BJ (cell line): ENCODE data around the gene EGLN1. TPM values are rescaled to one million over a fixed set of nuclear protein-coding genes. Genes with fewer than 3 reads are reported as not detected.
"Not testable (repeated sequence)": the region's sequence is repeated elsewhere in the genome, so short reads cannot be mapped to it uniquely, and the experiment has no call there.

Source experiments
- CTCF ChIA-PET: fragments of 350-600 bp; formaldehyde crosslinking; extraction: SDS; loops from one replicate; lab custom pipeline; 2021; ENCODE audit warnings: antibody characterized with exemption, inconsistent platforms; lab: Yijun Ruan, JAX
- POLR2A ChIA-PET: fragments of 300-600 bp; sonication (Branson Sonifier 250); formaldehyde crosslinking; extraction: SDS; loops from one replicate; lab custom pipeline; 2021; ENCODE audit warnings: antibody characterized with exemption; lab: Charles Lee
- DNase-seq: peaks from one replicate; pipeline ENCODE4 v3.0.0-alpha.2; 2011; ENCODE audit warnings: low read depth
- H3K27me3 ChIP-seq: 2 replicates; pipeline ENCODE4 v1.6.0; 2011; ENCODE audit warnings: low read length; ENCODE audit not compliant: control insufficient read depth, insufficient read depth
- H3K36me3 ChIP-seq: 2 replicates; pipeline ENCODE4 v1.5.1; 2011; ENCODE audit warnings: low read length; ENCODE audit not compliant: control insufficient read depth, insufficient read depth
- H3K4me3 ChIP-seq: 2 replicates; pipeline ENCODE4 v1.5.1; 2011; ENCODE audit warnings: low read depth, mild to moderate bottlenecking, control low read depth, low read length
- polyA plus RNA-seq: library from polyadenylated mRNA; depleted of rRNA; stranded (reverse); fragments of >200 nt; gene quantifications from 2 replicates; pipeline ENCODE4 v1.2.3, GENCODE V29; 2011
- TF ChIP-seq, protein P1 (sequence below): IDR thresholded peaks from 2 replicates; pipeline ENCODE4 v1.5.1; 2011; ENCODE audit warnings: low read depth, mild to moderate bottlenecking, control low read depth, inconsistent platforms, low read length, moderate library complexity; ENCODE audit not compliant: insufficient read depth

The EGLN1 gene
- polyA plus RNA-seq, 1 experiment = 17.5 TPM

- no peaks in the 10 kb centered on the region for H3K36me3 ChIP-seq
- DNase-seq = no peak
- ChIA-PET CTCF (no interaction called here), POLR2A (interaction anchor here (0.5 kb wide), 1 partner anchor 760 kb away, joined by 4 read pairs; no protein-coding TSS in a partner anchor)
- no peaks in the 10 kb centered on the region for H3K27me3 ChIP-seq
- H3K4me3 ChIP-seq = no peak overlapping the region
- TF ChIP-seq, protein P1, sequence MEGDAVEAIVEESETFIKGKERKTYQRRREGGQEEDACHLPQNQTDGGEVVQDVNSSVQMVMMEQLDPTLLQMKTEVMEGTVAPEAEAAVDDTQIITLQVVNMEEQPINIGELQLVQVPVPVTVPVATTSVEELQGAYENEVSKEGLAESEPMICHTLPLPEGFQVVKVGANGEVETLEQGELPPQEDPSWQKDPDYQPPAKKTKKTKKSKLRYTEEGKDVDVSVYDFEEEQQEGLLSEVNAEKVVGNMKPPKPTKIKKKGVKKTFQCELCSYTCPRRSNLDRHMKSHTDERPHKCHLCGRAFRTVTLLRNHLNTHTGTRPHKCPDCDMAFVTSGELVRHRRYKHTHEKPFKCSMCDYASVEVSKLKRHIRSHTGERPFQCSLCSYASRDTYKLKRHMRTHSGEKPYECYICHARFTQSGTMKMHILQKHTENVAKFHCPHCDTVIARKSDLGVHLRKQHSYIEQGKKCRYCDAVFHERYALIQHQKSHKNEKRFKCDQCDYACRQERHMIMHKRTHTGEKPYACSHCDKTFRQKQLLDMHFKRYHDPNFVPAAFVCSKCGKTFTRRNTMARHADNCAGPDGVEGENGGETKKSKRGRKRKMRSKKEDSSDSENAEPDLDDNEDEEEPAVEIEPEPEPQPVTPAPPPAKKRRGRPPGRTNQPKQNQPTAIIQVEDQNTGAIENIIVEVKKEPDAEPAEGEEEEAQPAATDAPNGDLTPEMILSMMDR = no peak
Measured at GRCh38 chr1:231442735-231443134, 20.6 kb upstream of the EGLN1 start.

- H3K4me3 ChIP-seq = no peak overlapping the region
- CTCF ChIA-PET = no interaction called here
- H3K36me3 ChIP-seq = no peaks in the 10 kb centered on the region
- TF ChIP-seq, protein P1 = no peak
- POLR2A ChIA-PET = no interaction called here
- no peaks in the 10 kb centered on the region for H3K27me3 ChIP-seq
- no peak for DNase-seq
Measured at GRCh38 chr1:231432996-231433395, 10.9 kb upstream of the EGLN1 start.

GRCh38 chr1:231431665-231432415 is 9.8 kb upstream of the EGLN1 start:
- POLR2A ChIA-PET = no interaction called here
- CTCF ChIA-PET = no interaction called here
- no peaks in the 10 kb centered on the region for H3K36me3 ChIP-seq
- no peaks in the 10 kb centered on the region for H3K27me3 ChIP-seq
- DNase-seq = no peak
- no peak overlapping the region for H3K4me3 ChIP-seq
- TF ChIP-seq, protein P1 = no peak

- H3K4me3 ChIP-seq, H3K36me3 ChIP-seq, CTCF ChIA-PET, DNase-seq, POLR2A ChIA-PET, H3K27me3 ChIP-seq: not testable (repeated sequence)
Measured at GRCh38 chr1:231430678-231431352, 8.7 kb upstream of the EGLN1 start.

DNA sequence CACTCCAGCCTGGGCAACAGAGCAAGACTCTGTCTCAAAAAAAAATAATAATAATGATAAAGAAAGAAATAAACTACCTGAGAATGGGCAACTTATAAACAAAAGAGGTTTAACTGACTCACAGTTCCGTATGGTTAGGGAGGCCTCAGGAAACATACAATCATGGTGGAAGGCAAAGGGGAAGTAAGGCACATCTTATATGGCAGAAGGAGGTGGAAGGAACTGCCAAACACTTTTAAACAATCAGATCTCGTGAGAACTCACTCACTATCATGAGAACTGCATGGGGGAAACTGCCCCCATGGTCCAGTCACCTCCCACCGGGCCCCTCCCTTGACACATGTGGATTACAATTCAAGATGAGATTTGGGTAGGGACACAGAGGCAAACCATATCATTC is 6.3 kb upstream of the EGLN1 start:
- ChIA-PET CTCF (no interaction called here), POLR2A (no interaction called here)
- DNase-seq = no peak
- H3K36me3 ChIP-seq = no peaks in the 10 kb centered on the region
- TF ChIP-seq, protein P1 = no peak
- no peaks in the 10 kb centered on the region for H3K27me3 ChIP-seq
- H3K4me3 ChIP-seq = no peak overlapping the region
